ENCODE data around the gene RAB11FIP5. TPM values are rescaled to one million over a fixed set of nuclear protein-coding genes. Genes with fewer than 3 reads are reported as not detected.

The RAB11FIP5 gene
- total RNA-seq, 4 donors from 2014 or later = 27.1 to 35.3 (median 33.7) TPM

- H3K27me3 ChIP-seq = no peaks in the 10 kb centered on the region
- H3K4me3 ChIP-seq = no peak overlapping the region
- no peak for DNase-seq
- in situ Hi-C loops (cut with MboI; ENCODE audit: low sequenced_read_pairs in 4 of 4) (no loop called here), intact Hi-C loops (cut with DNase I; ENCODE audit: low total_unique reads) (no loop called here)
- no peaks in the 10 kb centered on the region for H3K4me1 ChIP-seq
- H3K9me3 ChIP-seq = no peaks in the 10 kb centered on the region
- H3K27ac ChIP-seq = no peak overlapping the region
- ATAC-seq = no peak
- peaks cover 0 to 7% of the 10 kb centered on the region in 2 donors for H3K36me3 ChIP-seq
- TF ChIP-seq POLR2A (IDR thresholded peaks at IDR 0.05) (no peak), CTCF (IDR thresholded peaks at IDR 0.05 in 4 of 5, conservative IDR thresholded peaks at IDR 0.05 in 1 of 5) (no peak)
These were observed 78.9 kb downstream of the RAB11FIP5 start for GRCh38 chr2:73033766-73034381.

- H3K27me3 ChIP-seq = no peaks in the 10 kb centered on the region
- no peaks in the 10 kb centered on the region for H3K4me1 ChIP-seq
- H3K4me3 ChIP-seq = no peak overlapping the region
- peaks cover 0 to 8% of the 10 kb centered on the region in 2 donors for H3K36me3 ChIP-seq
- in situ Hi-C loops (cut with MboI; ENCODE audit: low sequenced_read_pairs in 4 of 4) = no loop called here
- H3K27ac ChIP-seq = no peak overlapping the region
- TF ChIP-seq POLR2A (IDR thresholded peaks at IDR 0.05) = no peak
- TF ChIP-seq CTCF (IDR thresholded peaks at IDR 0.05 in 4 of 5, conservative IDR thresholded peaks at IDR 0.05 in 1 of 5) = no peak
- DNase-seq (no peak), ATAC-seq (no peak)
- H3K9me3 ChIP-seq = no peaks in the 10 kb centered on the region
- intact Hi-C loops (cut with DNase I; ENCODE audit: low total_unique reads) = no loop called here
These were observed 79.5 kb downstream of the RAB11FIP5 start for GRCh38 chr2:73033142-73033765.

GRCh38 chr2:73032702-73033097 is 80.0 kb downstream of the RAB11FIP5 start:
- H3K27ac ChIP-seq = no peak overlapping the region
- DNase-seq (no peak), ATAC-seq (no peak)
- TF ChIP-seq POLR2A (IDR thresholded peaks at IDR 0.05) (no peak), CTCF (IDR thresholded peaks at IDR 0.05 in 4 of 5, conservative IDR thresholded peaks at IDR 0.05 in 1 of 5) (no peak)
- H3K36me3 ChIP-seq = peaks cover 0 to 10% of the 10 kb centered on the region in 2 donors
- H3K27me3 ChIP-seq = no peaks in the 10 kb centered on the region
- no peak overlapping the region for H3K4me3 ChIP-seq
- in situ Hi-C loops (cut with MboI; ENCODE audit: low sequenced_read_pairs in 4 of 4) (no loop called here), intact Hi-C loops (cut with DNase I; ENCODE audit: low total_unique reads) (no loop called here)
- H3K4me1 ChIP-seq = no peaks in the 10 kb centered on the region
- no peaks in the 10 kb centered on the region for H3K9me3 ChIP-seq

GRCh38 chr2:73031725-73032701 is 80.7 kb downstream of the RAB11FIP5 start:
- DNase-seq = no peak
- no peaks in the 10 kb centered on the region for H3K4me1 ChIP-seq
- peaks cover 0 to 13% of the 10 kb centered on the region in 2 donors for H3K36me3 ChIP-seq
- peak in 1 of 2 donors; percentile 49 for ATAC-seq
- H3K4me3 ChIP-seq = no peak overlapping the region
- intact Hi-C loops (cut with DNase I; ENCODE audit: low total_unique reads) (no loop called here), in situ Hi-C loops (cut with MboI; ENCODE audit: low sequenced_read_pairs in 4 of 4) (no loop called here)
- TF ChIP-seq CTCF (IDR thresholded peaks at IDR 0.05 in 4 of 5, conservative IDR thresholded peaks at IDR 0.05 in 1 of 5) (no peak), POLR2A (IDR thresholded peaks at IDR 0.05) (no peak)
- H3K27me3 ChIP-seq = no peaks in the 10 kb centered on the region
- no peak overlapping the region for H3K27ac ChIP-seq
- H3K9me3 ChIP-seq = no peaks in the 10 kb centered on the region
